ENCODE measurements around the gene CDH22. TPM values are rescaled to one million over a fixed set of nuclear protein-coding genes. Genes with fewer than 3 reads are reported as not detected.

The CDH22 gene
- total and polyA plus RNA-seq, 2 experiments from 2014 or later, result 0.08 to 0.10 TPM

GRCh38 chr20:46240881-46241280 lies 67.4 kb downstream of the CDH22 start (continued):
- TF ChIP-seq REST (IDR thresholded peaks at IDR 0.05; ENCODE audit: unreplicated experiment), result no peak
- TF ChIP-seq ETS1 (IDR thresholded peaks at IDR 0.05), result no peak
- TF ChIP-seq CTCF (conservative IDR thresholded peaks at IDR 0.05; ENCODE audit: low read depth in 2 of 2), result no peak
- no peak for TF ChIP-seq NANOG (IDR thresholded peaks at IDR 0.05; ENCODE audit: borderline replicate concordance)

GRCh38 chr20:46240065-46240464 lies 68.2 kb downstream of the CDH22 start:
- ATAC-seq, result no peak
- no peak for DNase-seq (ENCODE audit: low spot score)
- TF ChIP-seq REST (IDR thresholded peaks at IDR 0.05; ENCODE audit: unreplicated experiment) (no peak), CREB1 (CRISPR knock-in tag; IDR thresholded peaks at IDR 0.05; ENCODE audit: low read depth) (no peak), ZNF331 (CRISPR knock-in tag; IDR thresholded peaks at IDR 0.05; ENCODE audit: low read depth) (no peak), STAT1 (IDR thresholded peaks at IDR 0.05; ENCODE audit: unreplicated experiment) (no peak), EZH2phosphoT487 (IDR thresholded peaks at IDR 0.05; ENCODE audit: unreplicated experiment) (no peak), ZNF114 (CRISPR knock-in tag; IDR thresholded peaks at IDR 0.05) (no peak), POLR2AphosphoS5 (IDR thresholded peaks at IDR 0.05; ENCODE audit: low read depth) (no peak), EZH2 (IDR thresholded peaks at IDR 0.05; ENCODE audit: low read depth, unreplicated experiment) (no peak)

More at GRCh38 chr20:46240065-46240464, 68.2 kb downstream of the CDH22 start:
- H3K4me2 ChIP-seq, result no peak overlapping the region
- no peaks in the 10 kb centered on the region for H3K9me3 Mint-ChIP-seq
- H3K27me3 ChIP-seq (ENCODE audit: insufficient read depth), result no peaks in the 10 kb centered on the region
- H3K27ac ChIP-seq (ENCODE audit: low read depth), result no peak overlapping the region
- no peaks in the 10 kb centered on the region for H3K36me3 ChIP-seq (ENCODE audit: insufficient read depth)
- no peaks in the 10 kb centered on the region for H3K36me3 Mint-ChIP-seq (ENCODE audit: low read depth)
- H3K9me2 ChIP-seq (ENCODE audit: insufficient read depth), result no peaks in the 10 kb centered on the region
- H3F3A ChIP-seq (replicated peaks; ENCODE audit: low read depth), result no peaks in the 10 kb centered on the region
- peaks cover 19% of the 10 kb centered on the region for H3K4me1 Mint-ChIP-seq
- H2AFZ ChIP-seq, result no peak overlapping the region
- H3K79me2 ChIP-seq (replicated peaks; ENCODE audit: insufficient read depth), result no peaks in the 10 kb centered on the region
- H3K27me3 Mint-ChIP-seq (ENCODE audit: insufficient read depth, low read depth, poor library complexity), result peaks cover 2% of the 10 kb centered on the region
- H3K4me3 ChIP-seq, result no peak overlapping the region
- peaks cover 5% of the 10 kb centered on the region; the same call in 1 of the 2 replicates for H3K4me1 ChIP-seq (ENCODE audit: insufficient read depth)
- H3K4me3 Mint-ChIP-seq, result no peak overlapping the region
- H4K20me1 ChIP-seq (replicated peaks; ENCODE audit: insufficient read depth), result no peaks in the 10 kb centered on the region
- H3K27ac Mint-ChIP-seq, result no peak overlapping the region

Measured in GM23338 (cell line).